ENCODE results near the gene CDKN1B.

CDKN1B gene

DNA sequence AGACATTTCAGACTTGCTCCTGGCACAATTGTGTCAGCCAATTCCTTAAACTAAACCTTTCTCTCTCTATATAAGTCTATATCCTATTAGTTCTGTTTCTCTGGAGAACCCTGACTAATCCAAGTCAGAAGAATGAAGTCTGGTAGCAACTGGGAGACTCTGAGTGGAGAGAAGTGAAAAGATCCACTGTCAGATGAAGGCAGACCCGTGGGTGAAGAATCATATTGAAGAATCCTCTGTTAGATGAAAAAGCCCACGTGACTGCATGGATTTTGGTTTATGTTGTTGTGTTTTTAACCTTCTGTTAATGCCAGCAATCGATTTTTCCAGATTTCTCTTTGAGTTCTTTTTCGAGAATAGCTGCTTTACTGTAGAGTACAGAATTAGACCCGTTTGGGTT, 38.8 kb downstream of the CDKN1B start:
- TF ChIP-seq TAF1 (IDR thresholded peaks at IDR 0.05; ENCODE audit: low read depth): no peak
- TF ChIP-seq NFIC (IDR thresholded peaks at IDR 0.05): no peak
- TF ChIP-seq ZBTB7A (IDR thresholded peaks at IDR 0.05; ENCODE audit: low read depth): no peak
- no peak for TF ChIP-seq CEBPB (IDR thresholded peaks at IDR 0.05)
- no peak for TF ChIP-seq FOXM1 (IDR thresholded peaks at IDR 0.05; ENCODE audit: borderline replicate concordance, low read depth)
- TF ChIP-seq REST (IDR thresholded peaks at IDR 0.05; ENCODE audit: low read depth): no peak
- TF ChIP-seq CREB1 (IDR thresholded peaks at IDR 0.05; ENCODE audit: low read depth): no peak
- no peak for TF ChIP-seq USF1 (IDR thresholded peaks at IDR 0.05)
- TF ChIP-seq TCF12 (IDR thresholded peaks at IDR 0.05; ENCODE audit: low read depth): no peak
- TF ChIP-seq YY1 (IDR thresholded peaks at IDR 0.05; ENCODE audit: low read depth): no peak
- TF ChIP-seq TEAD4 (IDR thresholded peaks at IDR 0.05): no peak
- TF ChIP-seq MAX (IDR thresholded peaks at IDR 0.05): no peak
- no peak for TF ChIP-seq EP300 (IDR thresholded peaks at IDR 0.05; ENCODE audit: borderline replicate concordance)
- TF ChIP-seq RAD21 (IDR thresholded peaks at IDR 0.05; ENCODE audit: low read depth): no peak

DNA sequence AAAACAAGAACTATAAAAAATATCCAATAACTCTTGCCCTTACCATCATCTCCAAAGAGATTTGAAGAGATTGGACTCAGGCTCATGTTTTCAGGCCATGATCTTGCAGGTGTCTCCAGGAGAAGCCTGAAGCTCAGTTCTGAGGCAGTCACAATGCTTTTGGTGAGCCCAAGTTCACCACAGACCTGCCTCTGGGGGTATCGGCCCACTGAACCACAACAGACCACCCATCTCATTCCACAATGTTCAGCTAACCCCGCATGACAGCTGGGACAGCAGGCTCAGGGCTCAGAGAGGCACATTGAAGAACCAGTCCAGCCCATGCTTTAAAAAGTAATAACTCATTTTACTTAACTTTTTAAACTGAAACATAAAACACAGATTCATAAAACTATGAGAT, 40.0 kb downstream of the CDKN1B start:
- TF ChIP-seq TCF12 (IDR thresholded peaks at IDR 0.05; ENCODE audit: low read depth): no peak
- no peak for TF ChIP-seq TEAD4 (IDR thresholded peaks at IDR 0.05)

GRCh38 chr12:12759234-12759915, 42.2 kb downstream of the CDKN1B start:
- no peak for TF ChIP-seq NFIC (IDR thresholded peaks at IDR 0.05)
- no peak for TF ChIP-seq FOXM1 (IDR thresholded peaks at IDR 0.05; ENCODE audit: borderline replicate concordance, low read depth)
- no peak for TF ChIP-seq TCF12 (IDR thresholded peaks at IDR 0.05; ENCODE audit: low read depth)
- TF ChIP-seq EP300 (IDR thresholded peaks at IDR 0.05; ENCODE audit: borderline replicate concordance): no peak
- TF ChIP-seq YY1 (IDR thresholded peaks at IDR 0.05; ENCODE audit: low read depth): no peak
- TF ChIP-seq MAX (IDR thresholded peaks at IDR 0.05): no peak
- TF ChIP-seq ZBTB7A (IDR thresholded peaks at IDR 0.05; ENCODE audit: low read depth): no peak
- TF ChIP-seq TEAD4 (IDR thresholded peaks at IDR 0.05): no peak
- no peak for TF ChIP-seq TAF1 (IDR thresholded peaks at IDR 0.05; ENCODE audit: low read depth)
- no peak for TF ChIP-seq REST (IDR thresholded peaks at IDR 0.05; ENCODE audit: low read depth)
- no peak for TF ChIP-seq CEBPB (IDR thresholded peaks at IDR 0.05)
- no peak for TF ChIP-seq RAD21 (IDR thresholded peaks at IDR 0.05; ENCODE audit: low read depth)
- TF ChIP-seq EGR1 (IDR thresholded peaks at IDR 0.05): no peak
- TF ChIP-seq CREB1 (IDR thresholded peaks at IDR 0.05; ENCODE audit: low read depth): no peak
- no peak for TF ChIP-seq USF1 (IDR thresholded peaks at IDR 0.05)

- TF ChIP-seq TAF1 (IDR thresholded peaks at IDR 0.05; ENCODE audit: low read depth) (no peak), EP300 (IDR thresholded peaks at IDR 0.05; ENCODE audit: borderline replicate concordance) (no peak), YY1 (IDR thresholded peaks at IDR 0.05; ENCODE audit: low read depth) (peak; percentile 24; the same call in 1 of the 2 replicates), NFIC (IDR thresholded peaks at IDR 0.05) (no peak), CREB1 (IDR thresholded peaks at IDR 0.05; ENCODE audit: low read depth) (no peak)
Measured at GRCh38 chr12:12764824-12765223, 47.7 kb downstream of the CDKN1B start.

- no peak for TF ChIP-seq TEAD4 (IDR thresholded peaks at IDR 0.05)
Measured at GRCh38 chr12:12770262-12770661, 53.1 kb downstream of the CDKN1B start.
